HG03378 (cell line): ENCODE data around the gene CD151.

ENCODE experiments used
- ATAC-seq: cut with Tn5 transposase; IDR thresholded peaks from one replicate; pipeline ENCODE4 v1.9.1; 2021; ENCODE audit warnings: mild to moderate bottlenecking, moderate library complexity; ENCODE audit not compliant: unreplicated experiment

Gene CD151

GRCh38 chr11:841981-842369, 9.2 kb downstream of the CD151 start:
- no peak for ATAC-seq

DNA sequence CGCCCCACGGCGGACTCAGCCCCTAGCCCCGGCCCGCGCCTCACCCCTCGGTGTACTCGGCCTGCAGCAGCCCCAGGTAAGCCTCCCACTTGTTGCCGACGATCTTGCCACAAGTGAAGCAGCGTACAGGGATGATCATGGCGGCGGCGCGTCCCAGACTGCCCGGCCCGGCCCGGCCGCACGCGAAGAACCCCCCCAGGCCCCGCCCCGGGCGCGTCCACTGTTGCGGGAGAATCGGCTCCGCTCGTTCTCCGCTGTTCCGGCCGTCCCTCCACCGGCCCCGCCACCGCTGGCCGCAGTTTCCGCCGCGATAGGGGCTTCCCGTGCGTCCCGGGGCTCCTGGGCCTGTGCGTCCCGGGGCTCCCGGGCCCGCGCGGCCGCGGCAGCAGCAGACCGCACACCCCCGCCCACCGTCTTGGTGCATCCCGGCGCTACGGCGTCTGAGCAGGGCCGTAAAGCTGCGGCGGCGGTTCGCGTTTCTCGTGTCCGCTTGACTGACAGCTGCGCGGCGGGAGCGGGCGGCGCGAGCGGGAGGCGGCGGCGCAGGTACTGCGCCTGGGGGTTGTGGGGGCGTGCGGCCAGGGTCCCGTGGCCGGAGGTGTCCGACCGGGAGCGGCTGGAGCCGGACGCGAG, 9.7 kb downstream of the CD151 start, which contains the start of the genes POLR2L and TSPAN4:
Gene POLR2L, minus strand, starts transcription at position 160 of the 633 bp plus-strand sequence. Its CDS starts 21 bp downstream, at position 139.
Gene TSPAN4, plus strand, starts transcription at position 483 of the 633 bp plus-strand sequence. CDS start 7,453 bp downstream, outside the sequence.
- peak; percentile 42 for ATAC-seq

GRCh38 chr11:843086-843734, 10.5 kb downstream of the CD151 start:
- no peak for ATAC-seq

DNA sequence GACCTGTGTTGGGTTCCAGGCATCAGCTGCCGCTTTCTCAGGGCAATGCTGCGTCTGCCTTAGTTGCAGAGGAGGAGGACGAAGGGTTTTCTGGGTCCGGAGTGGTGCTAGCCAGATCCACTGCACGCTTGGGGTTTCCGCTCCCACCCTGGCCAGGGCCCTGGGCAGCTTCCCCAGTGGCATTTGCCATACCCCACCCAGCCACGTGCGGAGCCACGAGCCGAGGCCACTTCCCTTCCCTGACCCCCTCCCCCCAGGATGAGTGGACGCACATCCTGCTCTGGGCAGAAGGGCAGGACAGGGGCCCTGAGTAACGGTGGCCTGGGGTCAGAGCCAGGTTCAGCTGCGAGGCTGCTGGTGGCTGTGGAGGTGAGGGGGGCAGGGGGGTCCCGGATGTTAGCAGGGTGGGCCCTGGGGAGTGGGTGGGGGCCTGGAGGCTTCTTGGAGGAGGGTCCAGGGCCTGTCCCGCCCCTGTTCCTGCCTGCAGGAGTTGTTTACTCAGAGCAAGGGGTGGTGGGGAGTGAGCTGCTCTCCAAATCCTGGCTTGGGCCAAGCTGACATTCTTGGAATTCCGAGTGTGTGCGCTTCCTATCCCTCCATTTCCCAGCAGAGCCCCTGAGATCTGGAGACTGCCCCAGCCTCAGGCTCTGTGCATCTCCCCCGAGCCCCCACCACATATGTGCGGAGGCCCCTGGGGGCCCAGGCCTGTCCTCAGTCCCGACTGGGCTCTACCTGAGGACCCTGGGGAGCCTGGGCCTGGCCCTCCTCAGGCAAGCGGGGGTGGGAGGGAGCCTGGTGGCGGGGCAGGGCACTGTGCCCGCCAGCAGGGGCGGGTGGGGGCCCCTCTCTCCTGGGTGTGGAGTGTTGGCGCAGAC, 11.3 kb downstream of the CD151 start:
- ATAC-seq, result no peak

DNA sequence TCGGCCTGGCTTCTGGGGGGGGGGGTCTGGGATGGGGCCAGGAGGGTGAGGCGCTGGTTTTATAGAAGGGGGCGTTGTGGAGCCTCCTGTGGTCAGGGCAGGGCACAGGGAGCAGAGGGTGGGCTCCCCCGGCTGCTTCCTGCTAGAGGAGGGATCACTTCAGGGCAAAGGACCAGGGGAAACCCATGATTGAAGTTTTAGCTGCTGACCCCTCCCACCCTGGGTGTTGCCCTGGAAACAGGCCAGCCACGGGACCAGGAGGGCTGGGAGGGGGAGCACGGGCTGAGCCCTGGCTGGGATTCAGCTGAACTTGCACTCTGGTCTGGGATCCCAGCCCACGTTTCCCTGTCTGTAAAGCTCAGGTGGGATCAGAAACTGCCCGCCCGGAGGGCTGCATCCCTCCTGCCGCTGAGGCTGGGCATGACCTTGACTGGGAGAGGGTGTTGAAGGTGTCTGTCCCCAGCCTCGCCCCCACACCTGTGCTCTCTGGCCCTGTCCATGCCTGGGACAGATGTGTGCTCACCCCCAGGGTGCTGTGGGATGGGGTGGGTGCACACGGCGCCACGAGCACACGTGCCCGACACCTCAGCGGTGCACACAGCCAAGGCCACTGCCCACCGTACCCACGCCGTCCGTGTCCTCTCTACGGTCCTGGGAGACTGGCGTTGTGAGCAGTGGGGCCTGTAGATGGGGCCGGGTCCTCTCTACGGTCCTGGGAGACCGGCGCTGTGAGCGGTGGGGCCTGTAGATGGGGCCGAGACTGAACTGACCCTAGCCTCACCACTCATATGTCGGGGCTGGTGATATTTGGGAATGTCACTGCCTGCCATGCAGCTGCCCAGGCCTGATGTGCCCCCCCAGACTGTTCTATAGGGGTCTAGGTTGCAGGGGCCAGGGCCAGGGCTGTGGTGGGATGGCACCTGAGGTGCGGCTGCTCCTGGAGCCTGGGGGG, 12.2 kb downstream of the CD151 start:
- ATAC-seq, result no peak

- no peak for ATAC-seq
These were observed 13.2 kb downstream of the CD151 start for GRCh38 chr11:845872-846495.

DNA sequence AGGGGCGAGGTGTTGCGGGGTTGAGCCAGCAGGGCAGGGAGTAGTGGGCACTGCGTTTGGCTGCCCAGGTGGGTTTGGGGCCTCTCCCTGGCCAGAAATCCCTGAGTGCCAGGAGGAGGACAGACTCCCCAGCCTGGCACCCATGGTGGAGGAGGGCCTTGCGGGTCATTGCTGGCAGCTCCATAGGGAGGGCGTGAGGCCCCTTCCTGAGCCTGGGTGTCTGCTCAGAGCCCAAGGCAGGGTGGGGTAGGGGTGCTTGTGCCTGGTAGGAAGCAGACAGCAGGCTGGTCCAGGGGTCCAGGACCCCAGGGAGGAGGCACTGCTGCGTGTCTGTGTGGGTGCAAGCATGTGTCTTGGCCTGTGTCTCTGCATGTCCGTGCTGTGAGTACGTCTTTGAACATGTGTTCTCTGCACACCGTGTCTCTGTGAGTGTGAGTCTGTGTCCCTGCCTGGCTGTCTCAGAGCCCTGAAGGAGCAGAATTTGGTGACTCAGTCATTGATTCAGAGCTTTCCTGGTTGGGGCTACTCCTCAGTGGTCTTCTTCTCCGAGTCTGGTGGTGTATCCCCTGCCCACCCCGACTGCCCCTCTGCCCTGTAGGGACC, 13.8 kb downstream of the CD151 start:
- no peak for ATAC-seq

GRCh38 chr11:847876-848275, 15.1 kb downstream of the CD151 start:
- ATAC-seq, result no peak

DNA sequence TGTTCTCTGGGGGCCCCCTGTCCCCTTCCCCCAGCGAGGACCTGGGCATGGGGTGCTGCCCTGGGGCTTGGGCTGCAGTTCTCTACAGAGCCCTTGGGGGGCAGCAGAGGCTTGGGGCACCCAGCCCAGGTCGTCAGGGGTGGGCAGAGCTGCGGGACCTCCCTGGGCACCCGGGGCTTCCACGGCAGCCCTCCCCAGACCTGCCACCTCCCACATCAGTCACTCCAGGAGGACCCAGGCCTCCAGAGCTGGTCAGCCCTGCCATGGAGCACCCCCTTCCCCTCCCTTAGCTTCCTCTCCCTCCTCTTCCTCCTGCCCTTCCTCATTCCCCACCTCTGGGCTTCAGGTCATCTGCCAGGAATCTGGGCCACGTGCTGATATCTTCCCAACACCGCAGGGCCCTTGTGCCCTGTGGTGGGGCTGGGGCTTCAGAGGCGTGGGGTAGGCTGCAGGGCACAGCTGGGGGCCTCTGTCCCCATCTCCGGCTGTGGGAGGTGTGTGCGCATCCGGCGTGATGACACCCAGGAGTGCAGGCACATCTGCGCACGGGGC, 15.7 kb downstream of the CD151 start:
- no peak for ATAC-seq

DNA sequence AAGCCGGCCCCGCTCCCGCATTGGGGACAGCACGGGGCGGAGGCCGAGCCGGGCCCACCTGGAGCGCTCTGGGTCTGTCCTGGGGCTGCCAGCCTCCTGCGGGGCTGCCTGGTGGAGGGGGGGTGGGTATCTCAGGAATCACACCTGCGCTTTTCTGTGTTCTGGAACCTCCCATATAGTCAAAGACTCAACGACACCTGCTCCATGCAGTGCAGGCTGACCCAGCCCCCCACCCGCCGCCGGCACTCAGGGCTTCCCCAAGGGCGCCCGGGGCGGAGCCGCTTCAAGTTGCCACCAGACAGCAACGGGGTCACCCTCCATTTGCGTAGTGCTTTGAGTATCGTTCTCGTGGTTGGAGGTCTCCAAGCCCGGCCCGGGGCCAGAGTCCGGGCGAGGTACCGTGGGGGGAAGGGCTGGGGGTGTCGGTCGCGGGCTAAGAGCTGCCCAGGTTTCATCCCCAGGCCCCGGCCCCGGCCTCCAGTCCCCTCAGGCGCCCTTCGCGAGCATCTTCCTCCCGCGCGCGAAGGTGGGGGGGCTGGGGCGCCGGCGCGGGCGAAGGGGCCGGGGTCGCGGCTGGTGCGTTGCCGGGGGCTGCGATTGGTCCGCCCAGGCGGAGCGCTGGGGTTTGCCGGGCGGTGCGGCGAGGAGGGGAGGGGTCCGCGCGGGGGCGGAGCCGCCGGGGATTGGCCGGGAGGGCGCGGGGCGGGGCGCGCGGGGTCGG, 16.5 kb downstream of the CD151 start:
- ATAC-seq, result no peak

DNA sequence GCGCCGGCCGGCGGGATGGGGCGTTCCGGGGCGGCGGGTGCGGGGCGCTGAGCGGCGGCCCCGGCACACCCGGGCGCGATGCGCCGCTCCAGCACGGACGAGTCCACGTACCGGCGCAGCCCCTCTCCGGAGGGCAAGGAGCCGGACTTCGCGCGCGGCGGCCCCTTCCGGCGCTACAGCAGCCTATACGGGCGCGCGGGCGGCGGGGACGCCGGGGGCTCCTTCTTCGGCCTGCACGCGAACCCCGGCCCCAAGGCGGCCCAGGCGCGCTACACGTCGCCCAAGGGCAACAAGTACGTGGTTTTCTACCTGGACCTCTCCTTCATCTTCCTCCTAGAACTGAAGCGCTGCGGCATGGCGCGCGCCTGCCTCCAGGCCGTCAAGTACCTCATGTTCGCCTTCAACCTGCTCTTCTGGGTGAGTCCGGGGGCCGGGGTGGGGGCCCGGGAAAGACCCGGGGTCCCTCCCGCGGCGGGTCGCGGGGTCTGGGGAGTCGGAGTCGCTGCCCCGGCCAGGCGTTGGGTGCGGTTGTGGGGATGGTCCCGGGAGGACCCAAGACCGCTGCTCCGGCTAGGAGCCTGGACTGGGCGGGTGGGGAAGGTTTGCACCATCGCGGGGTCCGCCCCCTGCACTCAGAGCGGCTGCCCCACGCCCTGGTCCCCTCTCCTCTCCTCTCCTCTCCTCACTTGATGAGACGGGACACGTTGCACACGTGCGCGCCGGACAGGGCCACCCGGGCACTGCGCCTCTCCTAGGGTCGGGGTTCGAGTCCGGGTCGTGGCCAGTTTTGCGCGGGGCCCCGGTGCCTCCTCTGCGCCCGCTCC, 17.4 kb downstream of the CD151 start:
- no peak for ATAC-seq

DNA sequence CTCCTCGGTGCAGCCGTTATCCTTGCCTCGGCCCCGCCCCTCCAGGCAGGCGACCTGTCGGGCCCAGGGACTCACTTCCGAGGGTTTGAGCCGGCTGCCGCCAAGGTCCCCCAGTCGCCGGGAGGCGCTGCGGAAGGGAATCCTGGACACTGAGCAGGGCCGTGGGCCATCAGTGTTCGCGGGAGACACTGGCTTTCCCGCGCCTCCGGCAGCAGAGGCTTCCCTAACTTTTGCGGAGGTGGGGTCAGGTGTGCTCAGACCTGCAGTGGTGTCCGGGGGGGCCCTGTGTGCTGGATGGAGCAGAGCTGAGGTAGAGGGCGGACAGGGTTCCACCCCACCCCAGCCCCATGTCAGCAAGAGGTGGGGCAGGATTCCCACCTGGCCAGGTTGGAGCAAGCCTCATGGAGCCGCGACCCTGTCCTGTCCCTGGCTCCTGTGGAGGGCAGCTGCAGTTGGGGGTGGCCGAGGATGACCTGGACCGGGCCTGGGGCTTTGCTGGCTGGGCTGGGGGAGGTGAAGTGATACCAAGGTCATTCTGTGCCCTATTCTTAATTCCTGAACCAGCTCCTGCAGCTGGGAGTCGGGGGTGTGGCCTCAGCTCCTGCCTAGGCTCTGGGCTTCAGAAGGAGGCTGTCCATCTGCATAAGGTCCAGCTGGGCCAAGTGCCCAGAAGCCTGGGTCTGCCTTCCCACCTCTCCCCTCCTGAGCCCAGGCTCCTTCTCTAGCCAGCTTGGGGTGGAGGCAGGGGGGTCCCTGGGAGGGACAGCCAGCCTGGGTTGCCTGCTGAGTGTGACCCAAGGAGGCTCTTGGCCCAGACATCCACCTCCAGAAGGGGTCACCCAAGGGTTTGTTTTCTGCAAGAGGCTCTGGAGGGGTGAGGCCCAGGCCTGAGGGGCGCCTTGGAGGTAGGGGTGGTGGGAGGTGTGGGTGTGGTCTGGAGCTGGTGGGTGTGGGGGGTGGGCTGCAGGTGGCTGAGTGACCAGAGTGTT, 18.3 kb downstream of the CD151 start:
- ATAC-seq, result no peak

DNA sequence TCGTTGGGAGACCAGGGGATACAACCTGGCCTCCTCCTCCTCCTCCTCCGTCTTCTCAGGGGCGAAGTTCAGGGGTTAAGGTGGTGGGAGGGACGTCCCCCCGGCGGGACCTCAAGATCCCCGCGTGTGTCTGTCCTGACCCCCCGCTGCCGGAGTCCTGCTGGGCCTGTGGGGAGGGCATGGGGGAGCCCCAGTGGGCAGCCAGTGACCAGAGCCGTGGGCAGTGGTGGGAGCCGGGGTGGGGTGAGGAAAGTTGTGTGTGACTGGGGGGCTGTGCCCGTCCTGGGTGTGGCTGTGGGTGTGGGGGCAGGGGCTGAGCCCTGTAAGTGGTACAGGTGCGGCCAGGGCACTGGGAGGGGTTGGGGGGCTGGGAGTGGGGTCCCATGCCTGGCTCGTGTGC, 20.0 kb downstream of the CD151 start:
- no peak for ATAC-seq

DNA sequence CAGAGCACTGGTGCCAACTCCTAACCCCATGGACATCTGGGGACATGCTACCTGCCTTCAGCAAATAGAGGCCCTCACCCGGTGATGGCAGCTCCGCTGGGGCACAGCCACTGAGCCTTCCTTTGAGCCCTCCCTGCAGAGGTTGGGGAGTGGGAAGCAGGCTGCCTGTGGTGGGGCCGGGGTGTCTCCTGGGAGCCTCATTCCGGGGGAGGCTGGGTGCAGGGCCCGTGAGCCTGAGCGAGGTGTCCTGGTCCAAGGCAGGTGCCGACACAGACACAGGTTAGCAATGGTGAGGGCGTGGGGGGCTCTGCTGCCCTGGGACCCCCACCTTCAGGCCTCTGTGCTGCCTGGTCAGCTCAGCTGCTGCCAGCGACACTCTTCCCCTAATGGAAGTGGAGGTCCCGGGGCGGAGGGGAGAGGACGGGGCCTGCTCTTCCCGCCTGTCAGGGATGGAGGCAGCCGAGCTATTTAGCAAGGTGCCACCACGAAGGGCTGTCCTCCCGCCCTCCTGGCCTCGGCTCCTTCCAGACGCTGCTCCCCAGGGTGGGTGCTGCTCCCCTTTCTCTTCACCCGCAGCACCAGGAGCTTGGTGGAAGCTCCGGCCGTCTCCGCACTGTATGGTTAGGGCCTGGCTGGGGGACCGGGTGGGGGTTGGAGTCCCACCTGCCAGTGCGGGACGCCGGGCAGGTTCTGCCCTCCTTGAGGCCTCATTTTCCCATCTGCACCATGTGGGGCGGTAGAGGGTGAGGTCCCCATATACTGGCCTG, 21.1 kb downstream of the CD151 start:
- ATAC-seq, result no peak

GRCh38 chr11:854601-855329, 22.0 kb downstream of the CD151 start:
- no peak for ATAC-seq
